Suprapubic skin (tissue), 4 donors: Measurements from ENCODE around the gene LGALS7B.

Source experiments
- CTCF ChIP-seq, 2 donors: fragments of 200-600 bp in 1 of 2; fragments of 450-650 bp in 1 of 2; sonication (generic) in 1 of 2; IDR thresholded peaks; one replicate each; pipeline ENCODE4 v1.5.1; 2016 to 2019; ENCODE audit warnings: antibody characterized with exemption in 2 of 2, mild to moderate bottlenecking in 1 of 2, moderate library complexity in 1 of 2
- EP300 ChIP-seq: sonication (generic); formaldehyde crosslinking; IDR thresholded peaks from one replicate; pipeline ENCODE4 v1.6.1; 2017; ENCODE audit warnings: antibody characterized with exemption
- POLR2A ChIP-seq, 2 donors: fragments of 450-650 bp; IDR thresholded peaks; one replicate each; pipeline ENCODE4 v1.6.1; 2017; ENCODE audit warnings: antibody characterized with exemption in 2 of 2, mild to moderate bottlenecking in 2 of 2, moderate library complexity in 2 of 2
- POLR2AphosphoS5 ChIP-seq, 3 donors: sonication (generic); formaldehyde crosslinking; IDR thresholded peaks; one replicate each; pipeline ENCODE4 v1.6.1; 2017; ENCODE audit warnings: antibody characterized with exemption in 3 of 3

- no peak for TF ChIP-seq EP300
- no peak for TF ChIP-seq POLR2A (IDR thresholded peaks at IDR 0.05)
- no peak for TF ChIP-seq CTCF (IDR thresholded peaks at IDR 0.05)
- no peak for TF ChIP-seq POLR2AphosphoS5 (IDR thresholded peaks at IDR 0.05)
Measured at GRCh38 chr19:38812009-38812840, 23.2 kb downstream of the LGALS7B start.
